SK-N-SH treated with all-trans-retinoic acid at 6 μM for 48 hours (cell line): ENCODE results near the gene MECR.
A peak's percentile ranks its signal among the peaks of the same experiment; 100 is the strongest.

Source experiments
- ATAC-seq: fragments of 200-7000 bp; cut with Tn5 transposase; 3 replicates; pipeline ENCODE4 v1.9.1; 2020; ENCODE audit warnings: mild to moderate bottlenecking, moderate library complexity
- BACH2 ChIP-seq: fragments of 250-450 bp; sonication (Bioruptor Pico); IDR thresholded peaks from 2 replicates; pipeline ENCODE4 v1.9.0; 2021; ENCODE audit warnings: mild to moderate bottlenecking, borderline replicate concordance
- CREB5 ChIP-seq: fragments of 250-450 bp; sonication (Bioruptor Pico); IDR thresholded peaks from 2 replicates; pipeline ENCODE4 v1.5.1; 2020; ENCODE audit warnings: low read depth, mild to moderate bottlenecking, moderate library complexity
- CSDC2 ChIP-seq: fragments of 250-450 bp; sonication (Bioruptor Pico); IDR thresholded peaks from 2 replicates; pipeline ENCODE4 v1.5.0; 2020; ENCODE audit warnings: mild to moderate bottlenecking, moderate library complexity
- ESRRG ChIP-seq: fragments of 250-450 bp; sonication (Bioruptor Pico); IDR thresholded peaks from 2 replicates; pipeline ENCODE4 v1.6.1; 2021; ENCODE audit warnings: mild to moderate bottlenecking
- GLIS3 ChIP-seq: fragments of 250-450 bp; sonication (Bioruptor Pico); IDR thresholded peaks from 2 replicates; pipeline ENCODE4 v1.5.0; 2020; ENCODE audit warnings: mild to moderate bottlenecking, moderate library complexity
- ISL1 ChIP-seq: fragments of 250-450 bp; sonication (Bioruptor Pico); IDR thresholded peaks from 2 replicates; pipeline ENCODE4 v2.1.2; 2022; ENCODE audit warnings: mild to moderate bottlenecking, moderate library complexity
- OSR1 ChIP-seq: fragments of 250-450 bp; sonication (Bioruptor Pico); IDR thresholded peaks from 2 replicates; pipeline ENCODE4 v1.8.0; 2022; ENCODE audit warnings: moderate library complexity, mild to moderate bottlenecking, inconsistent platforms
- PATZ1 ChIP-seq: fragments of 250-450 bp; sonication (Bioruptor Pico); IDR thresholded peaks from 2 replicates; pipeline ENCODE4 v1.8.0; 2020; ENCODE audit warnings: mild to moderate bottlenecking, moderate library complexity, borderline replicate concordance
- PPARA ChIP-seq: fragments of 250-450 bp; sonication (Bioruptor Pico); IDR thresholded peaks from 2 replicates; pipeline ENCODE4 v1.5.0; 2020; ENCODE audit warnings: mild to moderate bottlenecking, borderline replicate concordance
- RARB ChIP-seq: fragments of 250-450 bp; sonication (Bioruptor Pico); IDR thresholded peaks from 2 replicates; pipeline ENCODE4 v1.8.0; 2021; ENCODE audit warnings: mild to moderate bottlenecking, moderate library complexity
- SNAI2 ChIP-seq: fragments of 250-450 bp; sonication (Bioruptor Pico); IDR thresholded peaks from 2 replicates; pipeline ENCODE4 v1.5.0; 2020; ENCODE audit warnings: mild to moderate bottlenecking, moderate library complexity
- TOX ChIP-seq: fragments of 250-450 bp; sonication (Bioruptor Pico); IDR thresholded peaks from 2 replicates; pipeline ENCODE4 v1.8.0; 2021; ENCODE audit warnings: mild to moderate bottlenecking, moderate library complexity, borderline replicate concordance
- ZC3H10 ChIP-seq: fragments of 250-450 bp; sonication (Bioruptor Pico); IDR thresholded peaks from 2 replicates; pipeline ENCODE4 v1.5.1; 2021; ENCODE audit warnings: mild to moderate bottlenecking, moderate library complexity
- ZNF565 ChIP-seq: fragments of 450-650 bp; formaldehyde crosslinking; conservative IDR thresholded peaks from 2 replicates; pipeline ENCODE4 v1.5.0; 2020; ENCODE audit warnings: low read depth, mild to moderate bottlenecking, moderate library complexity
- ZNF70 ChIP-seq: fragments of 450-650 bp; formaldehyde crosslinking; IDR thresholded peaks from 2 replicates; pipeline ENCODE4 v1.5.0; 2020; ENCODE audit warnings: mild to moderate bottlenecking, moderate library complexity
- ZNF8 ChIP-seq: fragments of 450-650 bp; formaldehyde crosslinking; IDR thresholded peaks from 2 replicates; pipeline ENCODE4 v1.5.0; 2020; ENCODE audit warnings: mild to moderate bottlenecking, moderate library complexity
- TF ChIP-seq, protein P1 (sequence below): fragments of 250-450 bp; sonication (Bioruptor Pico); IDR thresholded peaks from 2 replicates; pipeline ENCODE4 v1.5.0; 2020; ENCODE audit warnings: mild to moderate bottlenecking, moderate library complexity

Gene MECR

DNA sequence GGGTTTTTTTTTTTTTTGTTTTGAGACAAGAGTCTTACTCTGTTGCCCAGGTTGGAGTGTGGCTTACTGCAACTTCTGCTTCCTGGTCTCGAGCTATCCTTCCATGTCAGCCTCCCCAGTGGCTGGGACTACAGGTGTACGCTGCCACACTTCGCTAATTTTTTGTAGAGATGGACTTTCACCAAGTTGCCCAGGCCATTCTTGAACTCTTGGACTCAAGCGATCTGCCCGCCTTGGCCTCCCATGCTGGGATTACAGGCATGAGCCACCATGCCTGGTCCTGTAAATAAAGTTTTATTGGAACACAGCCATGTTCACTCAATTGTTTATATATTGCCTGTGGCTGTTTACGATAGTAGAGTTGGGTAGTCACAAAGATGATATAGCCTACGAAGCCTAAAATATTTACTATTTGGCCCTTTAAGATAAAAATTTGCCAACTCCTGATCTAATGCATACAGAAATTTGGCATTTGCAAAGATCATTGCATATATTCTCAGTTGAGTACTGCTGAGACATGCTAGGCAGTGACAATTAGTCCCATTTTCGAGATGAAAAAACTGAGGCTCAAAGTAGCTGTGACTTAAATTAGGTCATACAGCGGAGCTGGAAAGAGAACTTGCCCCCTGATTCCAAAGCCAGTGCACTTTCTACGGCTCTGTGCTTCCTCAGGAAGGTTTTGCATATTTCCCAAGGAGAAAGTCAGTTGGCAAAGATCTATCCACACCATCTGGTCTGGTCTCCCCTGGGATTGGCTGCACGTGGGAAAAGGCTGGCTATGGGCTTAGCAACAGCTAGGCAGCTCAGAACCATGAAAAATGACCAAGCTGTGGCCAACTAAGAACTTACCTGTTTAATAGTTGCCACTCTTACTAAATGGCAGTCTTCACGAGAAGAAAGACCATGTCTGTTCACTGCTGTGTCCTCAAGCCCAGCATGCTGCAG is 19.4 kb downstream of the MECR start:
- TF ChIP-seq RARB (CRISPR knock-in tag), result no peak
- TF ChIP-seq ZNF70 (CRISPR knock-in tag), result no peak
- no peak for TF ChIP-seq PPARA (CRISPR knock-in tag)
- TF ChIP-seq CREB5 (CRISPR knock-in tag), result no peak
- no peak for TF ChIP-seq TOX (CRISPR knock-in tag)
- TF ChIP-seq PATZ1, result no peak
- no peak for TF ChIP-seq ESRRG (CRISPR knock-in tag)
- no peak for TF ChIP-seq ISL1 (CRISPR knock-in tag)
- TF ChIP-seq ZC3H10 (CRISPR knock-in tag), result no peak
- no peak for ATAC-seq

DNA sequence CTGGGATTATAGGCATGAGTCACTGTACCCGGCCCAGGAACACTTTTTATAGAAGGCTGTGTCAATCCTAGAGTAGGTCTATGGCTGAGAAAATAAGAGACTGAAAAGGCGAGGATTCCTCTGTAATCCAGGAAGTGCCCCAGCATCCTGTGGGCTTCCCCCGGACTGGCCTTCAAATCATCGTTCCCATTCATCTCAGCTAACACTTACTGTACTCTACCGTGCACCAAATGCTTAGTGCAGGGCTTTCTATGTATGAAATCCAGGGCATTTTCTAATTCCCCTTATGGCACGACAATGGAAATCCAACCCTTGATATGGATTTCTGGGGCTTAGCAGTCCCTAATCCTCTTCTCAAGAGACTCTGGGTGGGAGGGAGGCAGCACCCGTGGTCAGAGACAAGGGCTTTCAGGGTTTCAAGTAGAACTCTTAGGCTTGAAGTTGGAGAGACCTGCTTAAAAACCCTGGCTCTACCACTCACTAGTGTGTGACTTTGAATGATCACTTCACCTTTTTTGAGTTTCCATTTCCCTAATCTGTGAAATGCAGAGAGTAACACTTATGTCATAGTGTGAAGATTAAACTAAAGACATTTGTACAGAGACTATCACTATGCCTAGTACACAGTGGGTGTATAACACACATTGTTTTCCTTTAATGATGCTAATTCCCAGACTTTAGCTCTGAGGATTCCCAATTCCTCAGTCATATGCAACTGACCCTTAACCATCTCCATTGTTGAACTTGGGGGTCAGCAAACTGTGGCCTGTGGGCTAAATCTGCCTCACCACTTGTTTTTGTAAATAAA is 20.3 kb downstream of the MECR start:
- TF ChIP-seq ZNF565 (CRISPR knock-in tag), result no peak
- no peak for TF ChIP-seq SNAI2
- TF ChIP-seq ZNF8 (CRISPR knock-in tag), result no peak
- TF ChIP-seq, protein P1, sequence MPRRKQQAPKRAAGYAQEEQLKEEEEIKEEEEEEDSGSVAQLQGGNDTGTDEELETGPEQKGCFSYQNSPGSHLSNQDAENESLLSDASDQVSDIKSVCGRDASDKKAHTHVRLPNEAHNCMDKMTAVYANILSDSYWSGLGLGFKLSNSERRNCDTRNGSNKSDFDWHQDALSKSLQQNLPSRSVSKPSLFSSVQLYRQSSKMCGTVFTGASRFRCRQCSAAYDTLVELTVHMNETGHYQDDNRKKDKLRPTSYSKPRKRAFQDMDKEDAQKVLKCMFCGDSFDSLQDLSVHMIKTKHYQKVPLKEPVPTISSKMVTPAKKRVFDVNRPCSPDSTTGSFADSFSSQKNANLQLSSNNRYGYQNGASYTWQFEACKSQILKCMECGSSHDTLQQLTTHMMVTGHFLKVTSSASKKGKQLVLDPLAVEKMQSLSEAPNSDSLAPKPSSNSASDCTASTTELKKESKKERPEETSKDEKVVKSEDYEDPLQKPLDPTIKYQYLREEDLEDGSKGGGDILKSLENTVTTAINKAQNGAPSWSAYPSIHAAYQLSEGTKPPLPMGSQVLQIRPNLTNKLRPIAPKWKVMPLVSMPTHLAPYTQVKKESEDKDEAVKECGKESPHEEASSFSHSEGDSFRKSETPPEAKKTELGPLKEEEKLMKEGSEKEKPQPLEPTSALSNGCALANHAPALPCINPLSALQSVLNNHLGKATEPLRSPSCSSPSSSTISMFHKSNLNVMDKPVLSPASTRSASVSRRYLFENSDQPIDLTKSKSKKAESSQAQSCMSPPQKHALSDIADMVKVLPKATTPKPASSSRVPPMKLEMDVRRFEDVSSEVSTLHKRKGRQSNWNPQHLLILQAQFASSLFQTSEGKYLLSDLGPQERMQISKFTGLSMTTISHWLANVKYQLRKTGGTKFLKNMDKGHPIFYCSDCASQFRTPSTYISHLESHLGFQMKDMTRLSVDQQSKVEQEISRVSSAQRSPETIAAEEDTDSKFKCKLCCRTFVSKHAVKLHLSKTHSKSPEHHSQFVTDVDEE, result no peak
- TF ChIP-seq PATZ1, result no peak
- no peak for TF ChIP-seq BACH2 (CRISPR knock-in tag)
- TF ChIP-seq OSR1 (CRISPR knock-in tag), result no peak
- TF ChIP-seq CSDC2 (CRISPR knock-in tag), result no peak
- TF ChIP-seq CREB5 (CRISPR knock-in tag), result no peak
- TF ChIP-seq ISL1 (CRISPR knock-in tag), result no peak
- TF ChIP-seq ZC3H10 (CRISPR knock-in tag), result no peak
- ATAC-seq, result no peak

- ATAC-seq, result peak; percentile 70
- TF ChIP-seq RARB (CRISPR knock-in tag), result no peak
- TF ChIP-seq ZNF8 (CRISPR knock-in tag), result no peak
- no peak for TF ChIP-seq CSDC2 (CRISPR knock-in tag)
- TF ChIP-seq GLIS3, result no peak
- no peak for TF ChIP-seq TOX (CRISPR knock-in tag)
- TF ChIP-seq ZNF565 (CRISPR knock-in tag), result no peak
Measured at GRCh38 chr1:29209173-29209572, 21.6 kb downstream of the MECR start.
